Testis (tissue), 2 donors: ENCODE results near the gene SST.

Experiments used
- CTCF ChIP-seq, 3 experiments: fragments of 450-650 bp in 2 of 3; fragments of 200-600 bp in 1 of 3; sonication (generic) in 1 of 3; IDR thresholded peaks; one replicate each; pipeline ENCODE4 v1.5.1; 2016 to 2019; ENCODE audit warnings: antibody characterized with exemption in 3 of 3, mild to moderate bottlenecking in 2 of 3, moderate library complexity in 1 of 3
- POLR2A ChIP-seq: fragments of 450-650 bp; IDR thresholded peaks from one replicate; pipeline ENCODE4 v1.6.1; 2017; ENCODE audit warnings: antibody characterized with exemption, mild to moderate bottlenecking, moderate library complexity

- TF ChIP-seq POLR2A (no peak), CTCF (IDR thresholded peaks at IDR 0.05) (no peak)
Measured at GRCh38 chr3:187626581-187626980, 43.6 kb downstream of the SST start.
